GM12891 (cell line): ENCODE results near the gene RHOT1.

Experiments
- POLR2A ChIP-seq: IDR thresholded peaks from 2 replicates; pipeline ENCODE4 v1.6.1; 2011; ENCODE audit warnings: low read depth, low read length, control low read depth
- POLR2AphosphoS5 ChIP-seq: IDR thresholded peaks from 2 replicates; pipeline ENCODE4 v1.6.1; 2011; ENCODE audit warnings: low read depth, low read length, control low read depth
- POU2F2 ChIP-seq: IDR thresholded peaks from 2 replicates; pipeline ENCODE4 v1.6.1; 2011; ENCODE audit warnings: low read depth, mild to moderate bottlenecking, control low read depth, low read length, moderate library complexity
- SPI1 ChIP-seq: IDR thresholded peaks from 2 replicates; pipeline ENCODE4 v1.6.1; 2011; ENCODE audit warnings: low read depth, low read length, control low read depth
- TAF1 ChIP-seq: IDR thresholded peaks from 2 replicates; pipeline ENCODE4 v1.6.1; 2011; ENCODE audit warnings: low read depth, low read length, control low read depth

GRCh38 chr17:32141258-32141657 lies 1.0 kb upstream of the RHOT1 start:
- TF ChIP-seq POLR2AphosphoS5 (no peak), POLR2A (no peak), TAF1 (no peak), POU2F2 (no peak), SPI1 (no peak)
